Uterus (tissue), 4 donors: ENCODE measurements around the gene EHMT1. TPM values are rescaled to one million over a fixed set of nuclear protein-coding genes. Genes with fewer than 3 reads are reported as not detected.
"Not testable (repeated sequence)": the region's sequence is repeated elsewhere in the genome, so short reads cannot be mapped to it uniquely, and the experiment has no call there.

ENCODE experiments used
- DNase-seq, 2 donors: peaks; one replicate each; pipeline ENCODE4 v3.0.0-alpha.2; 2019 to 2020
- H3K27ac ChIP-seq, 2 donors: fragments of 200-600 bp; sonication (generic); 1 replicate in 1 of 2; 2 replicates in 1 of 2; pipeline ENCODE4 v1.5.1; 2016 to 2018
- H3K27me3 ChIP-seq, 2 donors: fragments of 200-600 bp; sonication (generic); one replicate each; pipeline ENCODE4 v1.5.1; 2018 to 2019; ENCODE audit warnings: control low read depth in 1 of 2
- H3K36me3 ChIP-seq, 2 donors: fragments of 200-600 bp; sonication (generic); one replicate each; pipeline ENCODE4 v1.5.1; 2019; ENCODE audit warnings: control low read depth in 1 of 2
- H3K4me1 ChIP-seq, 2 donors: fragments of 200-600 bp; sonication (generic); one replicate each; pipeline ENCODE4 v1.5.1; 2018 to 2019; ENCODE audit warnings: control low read depth in 1 of 2
- H3K4me3 ChIP-seq, 2 donors: fragments of 200-600 bp; sonication (generic); 1 replicate in 1 of 2; 2 replicates in 1 of 2; pipeline ENCODE4 v1.5.1; 2018 to 2019; ENCODE audit warnings: mild to moderate bottlenecking in 1 of 2
- H3K9me3 ChIP-seq, 2 donors: fragments of 200-600 bp; sonication (generic); one replicate each; pipeline ENCODE4 v1.5.1; 2019; ENCODE audit warnings: control low read depth in 1 of 2
- CTCF ChIP-seq, 4 experiments: fragments of 200-600 bp in 2 of 4; fragments of 450-650 bp in 2 of 4; sonication (generic) in 2 of 4; IDR thresholded peaks; one replicate each; pipeline ENCODE4 v1.5.1; 2016 to 2019; ENCODE audit warnings: antibody characterized with exemption in 4 of 4, mild to moderate bottlenecking in 2 of 4, moderate library complexity in 1 of 4
- POLR2A ChIP-seq, 2 donors: fragments of 450-650 bp; IDR thresholded peaks; one replicate each; pipeline ENCODE4 v1.6.1; 2016; ENCODE audit warnings: antibody characterized with exemption in 2 of 2, mild to moderate bottlenecking in 1 of 2, moderate library complexity in 1 of 2
- intact Hi-C: fragments of 100-400 bp; cut with DNase I; formaldehyde crosslinking; loops from one replicate; pipeline ENCODE4 v1.15.1; 2023; ENCODE audit warnings: low total_unique reads
- total RNA-seq, 4 donors: library from RNA; depleted of rRNA in 3 of 4; stranded (reverse); fragments of >200 nt in 3 of 4; gene quantifications; one replicate each; pipeline versions ENCODE4 v1.1.0 to v1.2.4, GENCODE V29; 2014 to 2023
- donor health status: DM: yes; HTN: yes; CAD: no.

The EHMT1 gene
- total RNA-seq, 4 donors from 2014 or later: 32.6 to 109 (median 74.9) TPM

- no peak overlapping the region for H3K27ac ChIP-seq
- H3K36me3 ChIP-seq: no peaks in the 10 kb centered on the region
- intact Hi-C loops: no loop called here
- no peaks in the 10 kb centered on the region for H3K9me3 ChIP-seq
- H3K4me3 ChIP-seq: no peak overlapping the region
- TF ChIP-seq POLR2A (IDR thresholded peaks at IDR 0.05) (no peak), CTCF (IDR thresholded peaks at IDR 0.05) (no peak)
- no peak for DNase-seq
- H3K27me3 ChIP-seq: peaks cover 0 to 10% of the 10 kb centered on the region in 2 donors
- peaks cover 0 to 8% of the 10 kb centered on the region in 2 donors for H3K4me1 ChIP-seq
Measured at GRCh38 chr9:137880160-137880975, 261.6 kb downstream of the EHMT1 start.

GRCh38 chr9:137880976-137881530 lies 262.2 kb downstream of the EHMT1 start:
- DNase-seq: no peak
- Histone ChIP-seq H3K27me3 (peaks cover 0 to 10% of the 10 kb centered on the region in 2 donors), H3K36me3 (no peaks in the 10 kb centered on the region), H3K27ac (no peak overlapping the region), H3K4me1 (peaks cover 0 to 8% of the 10 kb centered on the region in 2 donors), H3K9me3 (no peaks in the 10 kb centered on the region), H3K4me3 (no peak overlapping the region)
- intact Hi-C loops: no loop called here
- TF ChIP-seq CTCF (IDR thresholded peaks at IDR 0.05): no peak

GRCh38 chr9:137881591-137882505 lies 263.0 kb downstream of the EHMT1 start:
- Histone ChIP-seq H3K9me3 (no peaks in the 10 kb centered on the region), H3K27me3 (peaks cover 0 to 8% of the 10 kb centered on the region in 2 donors), H3K4me1 (peaks cover 0 to 8% of the 10 kb centered on the region in 2 donors), H3K36me3 (no peaks in the 10 kb centered on the region), H3K27ac (no peak overlapping the region), H3K4me3 (no peak overlapping the region)
- intact Hi-C loops: no loop called here
- DNase-seq: no peak
- TF ChIP-seq CTCF (IDR thresholded peaks at IDR 0.05): no peak
- no peak for TF ChIP-seq POLR2A (IDR thresholded peaks at IDR 0.05)

GRCh38 chr9:137882506-137882821 lies 263.7 kb downstream of the EHMT1 start:
- H3K27me3 ChIP-seq: peaks cover 0 to 6% of the 10 kb centered on the region in 2 donors
- intact Hi-C loops: no loop called here
- no peak for TF ChIP-seq POLR2A (IDR thresholded peaks at IDR 0.05)
- TF ChIP-seq CTCF (IDR thresholded peaks at IDR 0.05): no peak
- DNase-seq: no peak
- no peaks in the 10 kb centered on the region for H3K9me3 ChIP-seq
- H3K36me3 ChIP-seq: no peaks in the 10 kb centered on the region
- H3K4me3 ChIP-seq: no peak overlapping the region
- H3K27ac ChIP-seq: no peak overlapping the region
- H3K4me1 ChIP-seq: peaks cover 0 to 8% of the 10 kb centered on the region in 2 donors

- not testable (repeated sequence) for H3K9me3 ChIP-seq, DNase-seq
Measured at GRCh38 chr9:137883977-137884376, 265.2 kb downstream of the EHMT1 start.

GRCh38 chr9:137884547-137884946 lies 265.7 kb downstream of the EHMT1 start:
- H3K27ac ChIP-seq, DNase-seq, H3K4me1 ChIP-seq, H3K9me3 ChIP-seq, H3K36me3 ChIP-seq, H3K4me3 ChIP-seq, H3K27me3 ChIP-seq, intact Hi-C loops: not testable (repeated sequence)

More at GRCh38 chr9:137883977-137884376, 265.2 kb downstream of the EHMT1 start:
- H3K4me3 ChIP-seq, H3K27ac ChIP-seq, H3K36me3 ChIP-seq, intact Hi-C loops, H3K4me1 ChIP-seq, H3K27me3 ChIP-seq: not testable (repeated sequence)

- H3K4me1 ChIP-seq, H3K9me3 ChIP-seq, H3K27ac ChIP-seq, H3K27me3 ChIP-seq, DNase-seq, H3K36me3 ChIP-seq, H3K4me3 ChIP-seq, intact Hi-C loops: not testable (repeated sequence)
Measured at GRCh38 chr9:137885121-137885520, 266.3 kb downstream of the EHMT1 start.
